GM21786 (cell line): Measurements from ENCODE around the gene RETREG1.

ENCODE experiments used
- ATAC-seq: cut with Tn5 transposase; IDR thresholded peaks from one replicate; pipeline ENCODE4 v1.9.1; 2021; ENCODE audit not compliant: unreplicated experiment

RETREG1 gene

GRCh38 chr5:16585041-16585667, 31.6 kb downstream of the RETREG1 start:
- no peak for ATAC-seq

DNA sequence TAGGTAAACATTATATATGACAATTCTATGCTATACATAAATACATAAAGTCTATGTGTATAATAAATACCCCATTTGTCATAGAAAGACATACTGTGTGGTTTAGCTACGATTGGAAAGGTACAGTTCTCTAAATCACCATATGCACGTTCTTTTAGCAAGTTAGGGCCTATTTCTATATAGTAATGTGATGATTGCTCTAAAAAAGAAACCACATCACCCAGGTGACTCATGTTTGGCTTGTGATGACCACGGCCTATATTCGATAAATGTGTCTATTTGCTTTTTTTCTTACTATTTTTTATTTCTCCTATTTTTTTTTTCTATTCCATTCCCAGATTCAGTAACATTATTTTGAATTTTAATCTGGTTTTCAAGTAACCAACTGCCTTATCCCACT, 34.7 kb downstream of the RETREG1 start:
- no peak for ATAC-seq

DNA sequence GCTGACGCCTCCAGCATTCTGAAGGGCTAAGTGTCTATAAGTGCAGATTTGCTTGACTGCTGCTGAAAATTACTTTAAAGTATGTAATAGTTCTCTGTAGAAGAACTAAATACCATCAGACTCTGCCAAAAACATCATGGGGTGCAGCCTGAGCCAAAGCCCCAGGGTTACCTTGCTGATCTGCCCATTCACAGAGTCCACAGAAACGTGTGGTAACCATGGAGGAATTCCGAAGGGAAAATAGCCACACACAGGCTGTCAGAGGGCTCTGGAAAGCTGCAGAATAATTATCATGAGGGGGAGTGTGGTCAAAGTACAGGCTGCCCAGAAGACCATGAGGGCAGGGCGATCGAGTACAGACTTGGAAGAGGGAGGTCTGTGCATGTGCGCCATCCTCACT, 36.4 kb downstream of the RETREG1 start:
- no peak for ATAC-seq

DNA sequence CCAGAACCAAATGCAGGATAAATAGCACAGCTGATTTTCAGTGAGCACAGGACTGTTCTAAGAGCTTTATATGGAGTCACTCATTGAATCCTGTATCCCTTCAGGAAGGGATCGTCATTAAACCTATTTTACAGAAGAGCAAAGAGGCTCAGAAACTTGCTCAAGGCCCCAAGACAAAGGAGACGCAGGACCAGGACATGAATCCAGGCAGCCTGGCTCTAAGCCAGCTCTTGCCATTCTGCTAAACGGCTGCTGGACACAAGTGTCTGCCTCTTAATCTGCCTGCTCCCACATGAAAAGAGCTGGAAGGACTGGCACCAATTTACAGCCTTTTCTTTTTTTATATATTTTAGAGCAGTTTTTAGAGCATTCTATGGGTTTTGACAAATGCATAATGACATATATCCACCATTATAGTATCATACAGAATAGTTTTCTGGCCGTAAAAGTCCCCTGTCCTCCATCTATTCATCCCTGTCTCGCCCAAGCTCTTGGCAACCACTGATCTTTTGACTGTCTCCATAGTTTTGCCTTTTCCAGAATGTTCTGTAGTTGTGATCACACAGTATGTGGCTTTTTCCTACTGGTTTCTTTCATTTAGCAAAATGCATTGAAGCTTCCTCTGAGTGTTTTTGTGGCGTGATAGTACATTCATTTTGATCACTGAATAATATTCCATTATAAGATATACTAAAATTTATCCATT, 37.5 kb downstream of the RETREG1 start:
- no peak for ATAC-seq

DNA sequence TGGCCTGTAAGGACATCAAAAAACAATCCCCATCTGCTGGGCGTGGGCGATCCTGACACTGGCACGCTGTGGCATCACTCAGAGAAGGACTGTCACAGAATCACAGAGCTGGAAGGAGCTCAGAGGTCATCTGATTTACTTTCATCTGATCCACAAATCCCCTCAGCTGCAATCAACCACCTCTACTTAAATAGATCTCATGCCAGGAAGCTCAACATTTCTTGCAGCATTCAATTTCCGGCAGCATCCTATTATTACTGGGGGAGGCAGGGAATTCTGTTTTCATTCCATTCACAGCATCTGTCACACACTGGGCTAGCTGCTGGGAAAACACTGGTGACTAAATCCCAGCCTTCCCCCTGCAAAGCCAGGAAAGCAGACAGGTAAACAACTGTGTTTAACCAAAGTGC, 38.3 kb downstream of the RETREG1 start:
- ATAC-seq = no peak

DNA sequence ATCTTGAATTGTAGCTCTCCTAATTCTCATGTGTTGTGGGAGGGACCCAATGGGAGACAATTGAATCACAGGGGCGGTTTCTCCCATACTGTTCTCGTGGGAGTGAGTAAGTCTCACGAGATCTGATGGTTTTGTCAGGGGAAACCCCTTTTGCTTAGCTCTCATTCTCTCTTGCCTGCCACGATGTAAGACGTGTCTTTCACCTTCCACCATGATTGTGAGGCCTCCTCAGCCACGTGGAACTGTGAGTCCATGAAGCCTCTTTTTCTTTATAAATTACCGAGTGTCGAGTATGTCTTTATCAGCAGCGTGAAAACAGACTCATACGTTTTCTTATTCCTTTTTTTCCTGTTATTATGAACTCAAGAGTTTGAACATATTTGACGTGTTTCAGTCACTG, 39.1 kb downstream of the RETREG1 start:
- no peak for ATAC-seq

GRCh38 chr5:16574789-16575721, 41.7 kb downstream of the RETREG1 start:
- no peak for ATAC-seq

DNA sequence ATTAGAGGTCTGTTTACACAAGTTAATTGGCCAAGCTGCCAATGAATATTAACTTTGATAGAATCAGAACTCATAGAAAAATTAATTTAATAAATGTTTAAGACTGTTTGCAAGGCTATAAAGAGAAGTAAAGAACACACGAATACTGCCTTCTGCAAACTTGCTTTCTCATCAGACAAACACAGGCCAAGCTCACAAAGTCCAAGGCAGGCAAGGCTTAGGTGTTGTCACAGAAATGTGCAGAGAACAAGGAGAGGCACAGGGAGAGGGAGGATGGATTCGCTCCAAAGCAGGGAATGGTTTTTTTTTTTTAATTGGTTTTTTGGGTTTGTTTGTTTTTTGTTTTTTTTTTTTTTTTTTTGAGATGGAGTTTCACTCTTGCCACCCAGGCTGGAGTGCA, 43.4 kb downstream of the RETREG1 start:
- no peak for ATAC-seq

- ATAC-seq = no peak
Observed at GRCh38 chr5:16572289-16573015, 44.3 kb downstream of the RETREG1 start.

- ATAC-seq = no peak
Observed at GRCh38 chr5:16571016-16571415, 45.8 kb downstream of the RETREG1 start.

DNA sequence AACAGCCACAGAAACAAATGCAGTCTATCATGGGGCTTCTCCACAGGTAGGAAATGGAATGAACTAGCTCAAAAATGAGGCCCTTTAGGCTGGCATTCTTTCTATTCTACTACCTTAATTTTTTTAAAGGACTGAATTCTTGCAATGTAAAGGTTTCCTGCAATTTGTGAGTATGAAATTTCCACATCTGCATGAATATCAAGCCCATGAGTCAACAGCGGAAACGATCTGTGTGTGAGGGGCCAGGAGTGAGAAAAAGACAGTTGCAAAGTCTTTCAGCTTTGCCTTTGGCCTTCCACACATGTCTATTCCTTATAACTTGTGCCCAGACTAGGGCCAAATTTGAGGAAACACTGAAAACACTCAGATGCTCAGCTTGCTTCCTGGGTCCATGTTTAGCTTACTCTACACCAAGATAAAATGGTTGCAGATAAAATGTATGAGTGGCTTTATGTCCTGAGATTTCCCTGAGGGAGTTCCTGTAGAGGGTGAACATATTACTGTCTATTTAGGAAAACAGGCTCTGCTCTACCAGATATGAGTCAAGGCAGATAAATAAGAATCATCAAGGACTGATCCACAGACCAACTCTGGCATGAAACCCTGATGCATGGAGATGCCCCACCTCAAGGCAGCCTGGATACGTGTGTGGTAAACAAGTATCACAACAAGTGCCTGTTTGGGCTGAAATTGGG, 46.5 kb downstream of the RETREG1 start:
- ATAC-seq = no peak

- no peak for ATAC-seq
Observed at GRCh38 chr5:16568875-16569580, 47.8 kb downstream of the RETREG1 start.

DNA sequence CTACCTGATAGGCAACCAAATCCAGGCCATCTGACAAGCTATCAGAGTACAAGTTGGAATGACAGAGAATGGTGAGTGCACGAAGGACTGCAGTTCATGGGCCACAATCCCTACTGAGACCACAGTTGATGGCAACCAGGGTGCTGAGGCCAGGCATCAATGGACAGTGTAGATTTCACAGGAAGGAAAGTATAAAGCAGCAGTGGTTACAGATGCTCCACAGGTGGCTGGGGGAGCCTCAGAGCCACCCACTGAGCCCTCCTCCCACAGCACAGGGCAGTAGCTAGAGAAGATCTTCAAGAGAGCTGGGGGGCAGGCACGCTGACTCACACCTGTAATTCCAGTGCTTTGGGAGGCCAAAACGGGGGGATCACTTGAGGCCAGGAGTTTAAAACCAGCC, 49.4 kb downstream of the RETREG1 start:
- no peak for ATAC-seq

DNA sequence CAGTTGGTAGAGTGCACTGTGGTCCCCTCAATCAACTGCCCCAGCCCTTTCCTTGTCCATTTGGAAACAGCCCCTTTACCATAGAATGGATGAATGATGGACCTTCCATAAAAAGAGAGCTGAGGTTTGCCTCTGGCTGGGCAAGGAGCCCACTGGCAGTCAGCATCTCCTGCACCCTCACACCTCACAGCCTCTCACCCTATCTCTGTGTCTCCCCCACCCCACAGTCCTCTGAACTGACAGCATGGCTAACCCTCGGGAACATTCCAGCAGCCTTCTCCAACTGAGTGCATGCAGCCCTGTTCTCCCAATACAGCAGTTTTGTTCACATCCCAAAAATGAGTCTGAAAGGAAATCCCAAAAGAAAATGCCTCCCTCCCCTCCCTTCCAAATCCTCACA, 51.7 kb downstream of the RETREG1 start:
- no peak for ATAC-seq

DNA sequence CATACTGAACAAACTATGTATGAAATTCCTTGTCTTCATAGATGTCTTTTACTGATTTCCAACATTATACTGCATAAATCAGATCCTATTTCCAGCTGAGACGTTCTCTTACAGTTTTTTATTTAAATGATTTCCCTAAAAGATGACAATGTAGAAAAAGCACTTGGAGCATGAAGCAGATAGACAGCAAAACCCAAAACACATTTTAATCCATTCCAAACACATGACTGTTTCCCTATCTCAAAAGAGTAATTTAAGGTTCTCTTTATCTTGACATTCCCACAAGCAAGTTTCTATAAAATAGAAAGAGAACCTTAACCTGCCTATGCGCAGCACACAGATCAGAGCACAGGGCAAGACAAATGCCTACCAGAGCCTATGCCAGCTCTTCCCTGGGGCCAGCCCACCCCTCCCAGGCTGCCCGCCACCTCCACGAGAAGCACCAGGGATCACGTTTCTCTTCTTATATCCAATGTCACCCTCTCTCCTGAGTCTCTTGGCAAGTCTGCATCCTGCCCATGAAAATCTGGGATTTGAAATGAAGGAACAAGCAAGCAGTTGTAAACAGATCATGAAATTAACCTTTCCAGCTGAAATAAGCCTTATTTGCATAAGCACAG, 52.4 kb downstream of the RETREG1 start:
- ATAC-seq = no peak

DNA sequence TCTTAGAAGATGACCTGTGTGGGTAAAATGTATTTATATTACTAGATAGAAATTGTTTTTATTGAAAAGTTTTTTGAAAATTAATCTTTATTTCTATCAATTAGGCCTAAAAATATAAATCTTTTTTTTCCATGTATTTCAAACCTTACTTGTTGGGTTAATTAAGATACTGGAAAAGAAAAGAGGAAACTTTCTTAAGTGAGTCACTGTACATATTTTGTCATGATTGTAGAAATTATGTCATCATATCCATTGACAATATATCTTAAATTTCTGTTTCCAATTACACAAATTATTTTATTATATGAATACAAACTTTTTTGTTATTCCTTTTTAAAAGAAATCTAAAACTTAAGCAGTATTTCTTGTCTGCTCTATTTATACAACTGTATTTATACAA, 53.1 kb downstream of the RETREG1 start:
- no peak for ATAC-seq

DNA sequence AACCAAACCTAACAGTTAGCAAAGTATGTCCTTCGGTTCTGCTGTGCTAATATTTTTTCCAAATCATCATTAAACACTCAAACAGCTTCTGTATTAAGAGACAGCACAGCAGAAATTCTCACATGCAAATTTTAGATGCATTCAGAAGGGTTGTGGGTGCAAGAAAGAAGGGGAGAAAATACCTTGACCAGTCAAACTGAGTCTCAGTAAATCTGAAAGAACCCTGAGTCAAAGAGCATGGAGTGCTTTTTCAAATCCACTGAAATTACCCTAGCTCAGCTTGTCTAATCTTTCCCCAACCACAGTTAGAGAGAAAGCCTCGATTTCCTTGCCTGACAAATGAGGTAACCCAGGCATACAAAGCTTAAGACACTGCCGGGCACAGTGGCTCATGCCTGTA, 55.1 kb downstream of the RETREG1 start:
- ATAC-seq = no peak

DNA sequence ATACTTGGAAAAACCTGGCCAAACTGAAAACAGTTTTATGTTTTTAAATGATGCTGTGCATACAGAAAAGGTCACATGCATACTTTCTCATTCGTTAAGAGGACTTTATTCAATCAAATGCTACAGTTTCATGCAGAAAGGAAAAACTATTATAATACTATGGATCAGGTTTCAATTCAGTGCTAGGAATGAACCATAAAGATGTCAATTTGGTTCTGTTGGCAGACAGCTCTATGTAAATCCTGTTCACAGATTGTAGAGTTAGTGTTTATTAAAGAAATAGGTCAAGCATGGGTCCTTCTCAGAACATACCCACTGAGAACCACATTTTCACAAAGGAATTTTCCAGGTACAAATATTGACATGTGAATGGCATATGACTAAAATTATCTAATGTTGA, 57.1 kb downstream of the RETREG1 start:
- no peak for ATAC-seq

DNA sequence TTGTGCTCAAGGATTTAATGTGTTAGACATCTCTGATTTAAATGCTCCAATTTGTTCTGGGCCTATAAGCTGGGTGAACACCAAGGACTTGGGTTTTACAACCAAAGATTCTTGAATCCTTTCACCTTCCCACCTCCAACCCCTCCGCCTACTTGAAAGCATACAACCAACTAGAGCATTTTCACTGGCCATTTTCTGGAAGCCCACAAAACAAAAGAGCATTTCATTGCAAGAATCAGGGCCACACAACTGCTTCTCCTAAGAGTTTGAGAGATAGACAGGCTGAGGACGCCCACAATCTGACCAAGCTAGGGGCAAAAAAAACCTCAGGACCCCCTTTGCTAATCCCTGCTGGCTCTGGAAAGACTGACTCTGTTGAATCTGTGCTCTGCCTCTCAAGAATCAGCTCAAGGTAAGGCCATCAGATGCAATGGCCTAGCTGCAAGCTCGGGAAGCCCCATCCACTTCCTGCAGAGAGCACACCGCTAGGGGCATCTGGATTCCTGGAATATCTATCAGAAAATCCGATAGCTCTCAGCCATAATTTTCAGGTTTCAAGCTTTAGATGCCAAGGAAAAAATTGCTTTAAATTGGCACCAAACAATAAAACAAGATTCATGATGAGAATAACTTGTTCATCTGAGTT, 57.7 kb downstream of the RETREG1 start:
- ATAC-seq = no peak
